NCI-H510A treated with DMSO at 0.1 percent for 48 hours (cell line): ENCODE data around the gene S100A4.

Experiments
- DNase-seq: peaks from one replicate; lab custom pipeline; 2025; lab: John Stamatoyannopoulos, UW

S100A4 gene

DNA sequence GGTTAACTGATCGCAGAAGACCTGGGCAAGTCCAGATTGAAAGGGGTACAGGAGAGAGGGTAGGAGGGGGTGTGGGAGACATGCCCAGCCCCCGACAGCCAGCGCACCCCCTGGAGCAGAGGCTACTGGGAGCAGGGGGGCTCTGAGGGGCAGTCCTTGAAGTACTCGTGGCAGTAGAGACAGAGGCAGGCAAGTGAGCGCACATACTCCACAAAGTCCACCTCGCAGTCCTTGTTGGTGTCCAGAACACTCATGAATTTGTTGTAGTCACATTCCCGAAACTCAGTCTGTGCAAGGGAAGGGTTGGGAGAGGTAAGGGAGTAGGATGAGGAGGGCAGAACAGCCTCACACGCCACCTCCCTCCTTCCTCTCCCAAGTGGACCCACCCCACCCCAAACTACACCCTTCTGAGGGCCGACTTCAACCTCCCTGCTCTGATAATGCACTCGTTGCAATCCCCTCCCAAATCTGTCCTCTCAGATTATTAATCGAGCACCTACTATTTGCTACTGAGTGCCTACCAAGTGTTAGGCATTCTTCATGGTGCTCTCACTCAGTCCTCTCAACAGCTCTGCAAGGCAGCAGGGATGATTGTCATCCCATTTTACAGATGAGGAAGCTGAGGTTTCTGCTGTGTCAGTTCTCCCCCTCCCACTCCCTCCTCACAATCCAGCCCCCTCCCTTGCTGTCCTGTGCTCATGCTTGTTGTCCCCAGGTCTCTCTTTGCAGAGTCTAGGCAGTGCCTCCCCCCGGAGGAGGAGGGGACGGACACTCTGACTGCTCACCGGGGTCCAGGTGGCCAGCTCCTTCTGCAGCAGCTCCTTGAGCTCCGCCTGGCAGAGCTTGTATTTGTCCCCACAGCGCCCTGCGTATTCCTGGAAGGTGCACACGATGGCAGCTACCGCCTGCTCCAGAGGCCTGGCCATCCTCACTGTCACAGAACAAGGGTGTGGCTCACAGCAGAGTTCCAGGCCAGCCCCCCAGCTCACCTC, 2.2 kb upstream of the S100A4 start:
- no peak for DNase-seq

DNA sequence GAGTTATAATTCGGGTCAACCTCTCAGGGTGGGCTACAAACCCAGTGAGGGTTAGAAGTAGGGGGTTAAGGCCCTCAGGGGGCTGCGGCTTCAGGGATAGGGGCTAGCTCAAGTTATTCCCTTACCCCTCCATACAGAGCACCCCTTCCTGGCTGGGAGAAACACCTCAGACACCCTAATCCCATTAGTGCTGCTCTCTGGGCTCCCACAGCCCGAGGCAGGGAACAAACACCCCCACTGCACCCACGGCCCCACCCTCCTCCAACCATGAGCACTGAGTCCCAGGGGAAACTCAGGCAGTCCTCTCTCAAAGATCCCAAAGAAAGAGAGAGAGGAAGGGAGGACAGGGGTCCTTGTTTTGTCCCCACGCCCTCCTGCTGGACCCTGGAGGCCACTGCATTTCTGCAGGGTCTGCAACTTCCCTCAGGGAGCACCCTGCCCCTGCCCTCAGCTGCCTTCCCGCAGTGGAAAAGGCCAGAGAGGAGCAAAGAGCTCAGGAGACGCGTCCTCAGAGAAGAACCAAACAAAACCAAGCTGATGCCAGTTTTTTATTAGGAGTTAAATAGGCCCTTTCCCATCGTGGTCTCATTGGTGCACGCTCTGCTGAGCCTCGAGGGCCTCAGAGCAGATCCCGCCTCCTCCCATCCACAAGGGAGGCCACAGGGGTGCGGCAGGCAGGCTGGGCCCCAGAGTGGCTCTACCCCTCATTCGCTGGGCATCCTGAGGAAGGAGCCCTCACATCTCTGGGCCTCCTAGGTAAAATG, 1.4 kb upstream of the S100A4 start:
- DNase-seq = peak; percentile 50

DNA sequence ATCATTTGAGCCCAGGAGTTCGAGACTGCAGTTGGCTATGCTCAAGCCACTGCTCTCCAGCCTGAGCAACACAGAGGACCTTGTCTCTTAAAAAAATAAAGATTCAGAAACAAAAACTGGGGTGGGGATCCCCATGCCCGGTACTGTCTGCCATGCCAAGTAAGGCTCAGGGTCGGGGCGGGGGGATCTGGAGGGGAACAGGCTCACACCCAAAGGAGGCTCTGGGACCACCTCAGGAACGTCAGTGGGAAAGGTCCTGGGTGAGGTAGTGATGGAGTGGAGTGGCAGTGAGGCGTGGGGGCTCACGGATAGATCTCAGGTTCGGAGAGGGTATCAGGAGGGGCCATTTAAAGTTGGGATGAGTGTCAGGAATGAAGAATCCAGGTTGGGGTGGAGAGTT, 765 bp upstream of the S100A4 start:
- DNase-seq = no peak

GRCh38 chr1:153544453-153545066, 1.0 kb downstream of the S100A4 start:
- no peak for DNase-seq

DNA sequence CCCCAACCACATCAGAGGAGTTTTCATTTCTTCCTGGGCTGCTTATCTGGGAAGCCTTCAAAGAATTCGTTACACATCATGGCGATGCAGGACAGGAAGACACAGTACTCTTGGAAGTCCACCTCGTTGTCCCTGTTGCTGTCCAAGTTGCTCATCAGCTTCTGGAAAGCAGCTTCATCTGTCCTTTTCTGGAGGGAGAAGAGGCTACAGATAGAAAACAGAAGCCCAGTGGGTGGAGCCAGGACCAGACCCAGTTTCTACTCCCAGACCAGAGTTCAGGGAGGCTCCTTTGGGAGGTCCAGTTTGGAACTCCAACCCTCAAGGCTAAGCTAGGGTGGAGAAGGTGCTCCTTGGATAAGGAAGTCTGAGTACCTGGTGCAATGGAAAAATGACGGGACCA, 1.9 kb downstream of the S100A4 start:
- DNase-seq = no peak

DNA sequence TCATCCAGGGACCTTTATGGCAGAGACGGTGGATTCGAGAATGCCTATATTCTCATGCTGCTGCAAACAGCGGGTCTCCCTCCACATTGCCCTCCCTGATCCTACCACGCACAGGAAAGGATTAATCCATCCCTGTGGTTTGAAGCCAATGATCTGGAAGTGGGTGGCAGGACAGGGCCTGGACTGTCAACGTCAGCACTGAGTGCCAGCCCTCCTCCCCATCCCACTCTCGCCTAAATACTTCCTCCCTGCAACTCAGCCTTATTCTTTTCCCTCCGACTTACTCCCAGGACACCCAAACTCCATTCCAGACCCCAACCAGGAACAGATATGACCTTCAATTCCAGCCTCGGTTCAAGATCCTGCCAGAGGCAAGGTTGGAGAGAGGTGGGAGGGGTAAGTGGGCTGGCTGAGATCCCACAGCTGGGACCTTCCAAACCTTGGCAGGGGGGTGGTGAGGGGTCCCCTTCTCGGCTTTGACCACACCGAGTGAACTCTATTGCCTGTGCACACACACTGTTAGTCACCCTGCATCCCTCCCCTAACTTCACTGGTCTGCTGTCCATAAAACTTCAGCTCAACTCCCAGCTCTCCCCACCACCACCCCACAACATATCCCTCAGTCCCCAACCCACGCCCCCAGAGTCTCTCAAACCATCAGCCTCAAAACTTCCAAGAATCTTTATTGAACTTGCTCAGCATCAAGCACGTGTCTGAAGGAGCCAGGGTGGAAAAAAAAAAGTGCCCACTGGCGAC, 2.5 kb downstream of the S100A4 start:
- no peak for DNase-seq

GRCh38 chr1:153541641-153542590, 3.7 kb downstream of the S100A4 start:
- DNase-seq = no peak

DNA sequence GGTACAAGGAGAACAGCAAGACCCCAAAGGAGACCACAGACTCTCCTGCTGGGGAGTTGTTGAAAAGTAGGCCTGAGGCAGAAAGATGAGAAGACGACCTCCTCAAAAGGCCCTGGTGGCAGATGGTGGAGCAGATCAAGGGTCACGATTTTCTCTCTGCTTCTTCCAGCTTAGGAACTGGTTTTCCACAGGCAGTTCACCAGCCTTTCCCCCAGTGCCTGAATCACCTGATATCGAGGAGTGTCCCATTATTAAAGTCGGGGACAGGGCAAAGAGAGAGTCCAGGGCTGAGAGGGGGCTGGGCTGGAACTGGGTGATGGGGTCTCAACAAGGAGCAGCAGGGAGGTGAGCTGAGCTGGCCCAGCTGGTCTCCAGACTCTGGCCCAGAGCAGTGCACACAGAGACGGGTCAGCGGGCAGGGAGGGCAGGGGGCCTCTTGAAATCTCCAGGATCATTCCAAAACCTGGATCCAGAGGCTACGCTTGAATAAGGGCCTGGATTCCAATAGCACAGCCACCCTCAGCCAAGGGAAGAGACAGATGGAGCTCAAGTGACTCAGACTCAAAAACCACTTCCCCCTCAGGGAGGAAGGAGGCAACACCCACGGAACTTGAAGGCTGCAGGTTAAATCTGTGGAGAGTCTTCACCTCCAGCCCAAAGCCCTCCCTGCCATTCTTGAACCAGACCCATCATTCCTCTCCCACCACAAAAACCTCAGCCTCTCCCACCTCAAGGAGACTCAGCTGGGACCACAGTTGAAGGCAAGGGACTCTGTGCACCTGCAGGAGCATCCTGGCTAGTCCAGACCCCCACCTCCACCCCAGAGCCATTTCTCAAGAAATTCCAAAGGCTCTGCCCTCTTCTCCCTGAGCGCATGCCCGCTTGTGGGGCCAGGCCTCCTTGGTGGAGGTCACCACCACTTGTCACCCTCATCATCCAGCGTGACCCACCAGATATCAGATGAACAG, 4.9 kb downstream of the S100A4 start, which contains the start of gene S100A5:
TSS of gene S100A5 (minus strand) at position 541 of the 968 bp plus-strand sequence. CDS start 743 bp downstream, outside the sequence.
- DNase-seq = no peak

GRCh38 chr1:153539395-153540093, 6.1 kb downstream of the S100A4 start:
- peak; percentile 18 for DNase-seq

DNA sequence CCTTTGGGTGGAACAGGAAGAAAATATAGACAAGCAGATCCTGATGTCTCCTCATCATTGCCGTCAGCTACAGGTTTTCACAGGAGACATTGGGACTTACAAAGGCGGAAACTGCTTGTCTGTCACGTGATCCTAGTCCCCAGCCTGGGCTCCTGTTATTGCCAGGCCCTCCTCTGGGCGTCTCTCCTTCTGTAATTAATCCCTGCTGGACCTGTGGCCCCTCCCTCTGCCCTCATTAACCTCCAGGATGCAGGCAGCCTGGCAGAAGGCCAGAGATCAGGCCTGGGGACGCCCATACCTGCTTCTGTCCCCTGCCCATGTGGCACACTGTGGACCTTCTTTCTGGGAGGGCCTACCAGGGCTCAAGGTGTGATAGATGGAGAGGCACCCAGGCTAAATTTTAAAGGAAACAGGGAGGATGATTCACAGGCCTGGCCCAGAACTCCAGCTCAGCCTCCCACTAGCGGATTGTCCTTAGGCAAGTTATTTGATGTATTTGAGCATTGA, 7.2 kb downstream of the S100A4 start:
- peak; percentile 28 for DNase-seq

DNA sequence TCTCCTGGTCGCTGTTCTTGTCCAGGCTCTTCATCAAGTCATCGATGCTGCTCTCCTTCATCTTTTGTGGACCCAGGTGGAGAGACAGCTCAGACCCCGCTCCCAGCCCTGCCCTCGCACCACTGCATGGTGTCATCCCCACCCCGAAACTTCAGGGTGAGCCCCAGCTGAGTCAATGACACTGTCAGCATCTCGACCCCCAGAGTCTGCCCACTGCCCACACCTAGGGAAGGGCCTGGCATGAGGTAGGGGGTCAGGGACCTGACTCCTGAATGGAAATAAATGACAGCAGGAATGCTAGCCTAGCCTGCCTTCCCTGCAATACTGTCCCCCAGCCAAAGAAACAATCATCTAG, 8.3 kb downstream of the S100A4 start:
- no peak for DNase-seq

- DNase-seq = peak; percentile 17
Observed at GRCh38 chr1:153536671-153537375, 8.8 kb downstream of the S100A4 start.

DNA sequence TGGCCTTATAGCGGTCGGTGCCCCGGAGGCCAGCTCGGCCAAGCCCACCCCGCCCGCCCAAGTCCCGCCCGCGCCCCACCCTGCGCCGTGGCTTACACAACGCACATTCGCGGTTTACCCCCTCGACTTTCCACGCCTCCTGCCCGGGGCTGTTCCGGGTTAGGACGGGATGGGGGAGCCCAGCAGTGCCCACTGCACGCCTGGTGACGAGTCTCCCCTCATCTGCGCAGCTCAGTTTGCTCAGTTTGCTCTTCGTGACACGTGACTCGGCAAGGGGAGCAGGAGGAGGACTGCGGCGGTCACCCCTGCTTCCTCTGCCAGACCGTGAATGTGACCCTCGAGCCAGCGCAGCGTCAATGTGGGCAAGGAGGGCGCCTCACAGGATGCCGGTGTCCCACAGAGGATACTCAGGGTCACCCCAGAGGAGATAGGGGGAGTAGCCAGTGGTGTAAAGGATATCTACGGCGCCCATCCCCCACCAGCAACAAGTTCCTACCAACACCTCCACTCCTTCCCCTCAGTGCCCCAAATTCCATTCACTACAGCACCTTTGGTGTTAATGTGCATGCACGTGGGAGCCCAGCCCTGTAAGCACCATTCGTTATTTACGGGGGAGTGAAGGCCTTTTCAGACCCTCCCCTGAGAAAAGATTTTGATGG, 9.5 kb downstream of the S100A4 start:
- DNase-seq = peak; percentile 18

- DNase-seq = no peak
Observed at GRCh38 chr1:153535242-153536011, 10.2 kb downstream of the S100A4 start, which contains the start of gene S100A6. TSS of gene S100A6 (minus strand) at chr1:153535991. CDS start at chr1:153535339, 652 bp downstream.

GRCh38 chr1:153534925-153535241, 10.7 kb downstream of the S100A4 start:
- no peak for DNase-seq

DNA sequence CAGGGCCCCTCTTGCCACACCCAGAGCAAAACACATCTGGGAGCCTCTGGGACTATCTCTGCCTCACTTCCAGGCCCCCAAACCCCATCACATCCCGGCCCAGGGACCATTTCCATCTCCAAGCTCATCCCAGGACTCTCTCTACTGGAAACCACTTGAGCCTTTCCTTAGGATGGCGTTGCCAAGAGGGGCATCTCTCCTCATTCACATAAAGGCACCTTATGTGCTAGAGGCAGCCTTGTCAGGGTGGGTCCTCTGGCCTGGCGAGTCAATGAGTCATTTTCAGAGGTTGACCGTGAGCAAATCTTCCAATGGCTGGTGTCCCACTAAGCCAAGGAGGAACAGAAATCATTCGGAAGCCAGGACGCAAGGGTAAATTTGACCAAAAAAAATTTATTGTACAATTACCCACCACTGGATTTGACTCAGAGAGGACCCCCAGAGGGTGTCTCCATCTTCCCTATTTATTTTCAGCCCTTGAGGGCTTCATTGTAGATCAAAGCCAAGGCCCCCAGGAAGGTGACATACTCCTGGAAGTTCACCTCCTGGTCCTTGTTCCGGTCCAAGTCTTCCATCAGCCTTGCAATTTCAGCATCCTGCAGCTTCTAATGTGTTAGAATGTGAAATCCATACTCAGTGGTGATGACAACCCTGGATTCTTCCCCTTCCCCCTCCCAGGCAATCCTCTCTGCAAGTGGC, 11.2 kb downstream of the S100A4 start:
- DNase-seq = no peak
